Muscle of leg (tissue), 11 donors: ENCODE data around the gene UTY. TPM values are rescaled to one million over a fixed set of nuclear protein-coding genes. Genes with fewer than 3 reads are reported as not detected.
"Not testable (repeated sequence)": the region's sequence is repeated elsewhere in the genome, so short reads cannot be mapped to it uniquely, and the experiment has no call there.

Source experiments
- DNase-seq: peaks from one replicate; pipeline ENCODE4 v3.0.0; 2013
- H3K27ac ChIP-seq: one replicate; pipeline ENCODE4 v1.5.1; 2013; ENCODE audit warnings: mild to moderate bottlenecking, low read length, control low read depth
- H3K27me3 ChIP-seq: one replicate; pipeline ENCODE4 v1.6.1; 2013; ENCODE audit warnings: low read length; ENCODE audit not compliant: control insufficient read depth, insufficient read depth
- H3K36me3 ChIP-seq: one replicate; pipeline ENCODE4 v1.6.1; 2013; ENCODE audit warnings: low read length; ENCODE audit not compliant: control insufficient read depth, insufficient read depth
- H3K4me1 ChIP-seq: one replicate; pipeline ENCODE4 v1.6.1; 2013; ENCODE audit warnings: low read length; ENCODE audit not compliant: control insufficient read depth, insufficient read depth
- H3K4me3 ChIP-seq: one replicate; pipeline ENCODE4 v1.5.1; 2013; ENCODE audit warnings: low read length, control low read depth
- H3K9me3 ChIP-seq: replicated peaks from 2 replicates; pipeline ENCODE4 v1.6.1; 2013; ENCODE audit warnings: low read depth, low read length; ENCODE audit not compliant: control insufficient read depth
- WGBS: methylation state at CpG from one replicate; pipeline ENCODE4 v1.1.5; 2013; ENCODE audit warnings: missing lambda C conversion rate; ENCODE audit not compliant: insufficient coverage; 5-methylcytosine and 5-hydroxymethylcytosine counted together
- polyA plus RNA-seq, 8 donors: library from polyadenylated mRNA; unstranded; fragments of 120-200 nt; gene quantifications; one replicate each; pipeline versions ENCODE4 v1.2.1 to v1.2.3, GENCODE V29; 2013; ENCODE audit warnings: inconsistent platforms in 1 of 8, low replicate concordance in 1 of 8; ENCODE audit not compliant: insufficient read length in 8 of 8, insufficient read depth in 1 of 8
- total RNA-seq: library from RNA; stranded (reverse); fragments of 120-200 nt; gene quantifications from one replicate; pipeline ENCODE4 v1.2.4, GENCODE V29; 2013

Gene UTY
- total and polyA plus RNA-seq, 9 donors = 8.4 to 13.8 (median 10.3) TPM; not detected in 1

GRCh38 chrY:13271706-13272105 is 208.1 kb downstream of the UTY start:
- DNase-seq = no peak
- H3K36me3 ChIP-seq = no peaks in the 10 kb centered on the region
- H3K27me3 ChIP-seq = no peaks in the 10 kb centered on the region
- no peak overlapping the region for H3K27ac ChIP-seq
- no peaks in the 10 kb centered on the region for H3K9me3 ChIP-seq
- no peak overlapping the region for H3K4me3 ChIP-seq
- no peaks in the 10 kb centered on the region for H3K4me1 ChIP-seq

- H3K27me3 ChIP-seq, H3K4me1 ChIP-seq, DNase-seq, H3K36me3 ChIP-seq, H3K4me3 ChIP-seq, H3K9me3 ChIP-seq, H3K27ac ChIP-seq: not testable (repeated sequence)
- WGBS = no CpG with 5 or more reads among the region's 4 CpGs
Measured at GRCh38 chrY:13253941-13254440, 225.8 kb downstream of the UTY start.

- H3K27ac ChIP-seq = no peak overlapping the region
- no peak overlapping the region for H3K4me3 ChIP-seq
- no peaks in the 10 kb centered on the region for H3K36me3 ChIP-seq
- no peaks in the 10 kb centered on the region for H3K4me1 ChIP-seq
- H3K27me3 ChIP-seq = no peaks in the 10 kb centered on the region
- no peaks in the 10 kb centered on the region for H3K9me3 ChIP-seq
- DNase-seq = no peak
Measured at GRCh38 chrY:13250421-13250820, 229.4 kb downstream of the UTY start.

GRCh38 chrY:13243716-13244115 is 236.1 kb downstream of the UTY start:
- H3K27ac ChIP-seq = no peak overlapping the region
- no peaks in the 10 kb centered on the region for H3K27me3 ChIP-seq
- H3K4me3 ChIP-seq = no peak overlapping the region
- H3K4me1 ChIP-seq = no peaks in the 10 kb centered on the region
- no peaks in the 10 kb centered on the region for H3K36me3 ChIP-seq
- no CpG with 5 or more reads among the region's 5 CpGs for WGBS
- no peak for DNase-seq
- no peaks in the 10 kb centered on the region for H3K9me3 ChIP-seq

- DNase-seq = no peak
- no peak overlapping the region for H3K4me3 ChIP-seq
- no peaks in the 10 kb centered on the region for H3K4me1 ChIP-seq
- H3K27ac ChIP-seq = no peak overlapping the region
- WGBS = no CpG with 5 or more reads among the region's 3 CpGs
- H3K9me3 ChIP-seq = no peaks in the 10 kb centered on the region
- no peaks in the 10 kb centered on the region for H3K27me3 ChIP-seq
- no peaks in the 10 kb centered on the region for H3K36me3 ChIP-seq
Measured at GRCh38 chrY:13233901-13234300, 245.9 kb downstream of the UTY start.

- WGBS = no CpG with 5 or more reads among the region's 1 CpG
- H3K9me3 ChIP-seq = no peaks in the 10 kb centered on the region
- no peaks in the 10 kb centered on the region for H3K4me1 ChIP-seq
- DNase-seq = no peak
- no peak overlapping the region for H3K4me3 ChIP-seq
- no peaks in the 10 kb centered on the region for H3K27me3 ChIP-seq
- H3K27ac ChIP-seq = no peak overlapping the region
- H3K36me3 ChIP-seq = no peaks in the 10 kb centered on the region
Measured at GRCh38 chrY:13233118-13233517, 246.7 kb downstream of the UTY start.

GRCh38 chrY:13227354-13227953 is 252.4 kb downstream of the UTY start:
- no peaks in the 10 kb centered on the region for H3K9me3 ChIP-seq
- no peak for DNase-seq
- H3K27me3 ChIP-seq = no peaks in the 10 kb centered on the region
- H3K36me3 ChIP-seq = no peaks in the 10 kb centered on the region
- WGBS = no CpG with 5 or more reads among the region's 2 CpGs
- no peaks in the 10 kb centered on the region for H3K4me1 ChIP-seq
- H3K27ac ChIP-seq = no peak overlapping the region
- H3K4me3 ChIP-seq = no peak overlapping the region

- Histone ChIP-seq H3K27ac (no peak overlapping the region), H3K36me3 (no peaks in the 10 kb centered on the region), H3K27me3 (no peaks in the 10 kb centered on the region), H3K4me3 (no peak overlapping the region), H3K4me1 (no peaks in the 10 kb centered on the region), H3K9me3 (no peaks in the 10 kb centered on the region)
- DNase-seq = no peak
- WGBS = no CpG with 5 or more reads among the region's 5 CpGs
Measured at GRCh38 chrY:13210961-13211646, 268.7 kb downstream of the UTY start.

GRCh38 chrY:13205214-13205613 is 274.6 kb downstream of the UTY start:
- Histone ChIP-seq H3K36me3 (no peaks in the 10 kb centered on the region), H3K4me1 (no peaks in the 10 kb centered on the region), H3K4me3 (no peak overlapping the region), H3K27ac (no peak overlapping the region), H3K9me3 (no peaks in the 10 kb centered on the region), H3K27me3 (no peaks in the 10 kb centered on the region)
- no peak for DNase-seq
- no CpG with 5 or more reads among the region's 1 CpG for WGBS
